ENCODE results near the gene BRD2. TPM values are rescaled to one million over a fixed set of nuclear protein-coding genes. Genes with fewer than 3 reads are reported as not detected.

The BRD2 gene
- total RNA-seq, 1 donor from 2014 or later, result 166 TPM

DNA sequence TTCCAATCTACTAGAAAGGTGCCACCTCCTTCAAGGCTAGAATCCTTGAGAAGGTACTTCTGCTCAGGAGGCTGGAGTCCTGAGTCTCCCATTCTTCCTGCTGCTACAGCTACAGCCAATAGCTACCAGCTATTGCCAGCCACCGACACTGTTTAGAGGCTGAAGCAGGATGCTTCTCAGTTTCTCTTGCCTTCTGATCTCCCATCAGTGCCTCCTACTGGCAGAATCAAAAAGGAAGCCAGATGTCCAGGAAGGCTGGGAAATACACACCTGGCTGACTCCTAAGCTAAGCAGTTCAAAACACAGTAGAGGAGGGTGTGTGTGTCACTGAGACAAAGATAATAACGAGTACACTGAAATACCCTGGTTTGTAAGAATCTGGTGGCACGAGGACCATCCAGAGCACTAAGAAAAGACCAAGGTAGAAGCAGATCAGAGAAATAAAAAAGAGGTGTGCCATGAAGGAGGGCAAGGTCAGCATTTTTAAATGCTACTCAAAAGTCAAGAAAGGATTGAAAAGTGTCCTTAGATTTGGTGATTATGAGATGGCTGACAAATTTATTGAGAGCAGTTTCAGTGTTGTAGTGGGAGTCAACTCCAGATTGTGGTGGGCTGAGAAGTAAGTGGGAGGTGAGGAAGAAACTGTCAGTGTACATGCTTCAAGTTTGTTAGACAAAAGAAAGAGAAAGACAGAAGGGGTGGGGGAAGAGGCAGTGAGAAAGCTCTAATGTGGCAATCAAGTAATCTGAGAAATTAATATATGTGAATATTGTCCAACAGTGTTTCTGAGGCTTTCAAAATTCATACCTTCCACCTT, 13.2 kb upstream of the BRD2 start:
- Mint-ChIP-seq H3K27me3 (ENCODE audit: unreplicated experiment) (peaks cover 4% of the 10 kb centered on the region), H3K9me3 (ENCODE audit: unreplicated experiment) (no peaks in the 10 kb centered on the region), H3K36me3 (ENCODE audit: unreplicated experiment) (peaks cover 4% of the 10 kb centered on the region), H3K27ac (ENCODE audit: unreplicated experiment) (no peak overlapping the region), H3K4me3 (ENCODE audit: unreplicated experiment) (no peak overlapping the region), H3K4me1 (ENCODE audit: unreplicated experiment) (peaks cover 6% of the 10 kb centered on the region)
- TF ChIP-seq, protein P1, sequence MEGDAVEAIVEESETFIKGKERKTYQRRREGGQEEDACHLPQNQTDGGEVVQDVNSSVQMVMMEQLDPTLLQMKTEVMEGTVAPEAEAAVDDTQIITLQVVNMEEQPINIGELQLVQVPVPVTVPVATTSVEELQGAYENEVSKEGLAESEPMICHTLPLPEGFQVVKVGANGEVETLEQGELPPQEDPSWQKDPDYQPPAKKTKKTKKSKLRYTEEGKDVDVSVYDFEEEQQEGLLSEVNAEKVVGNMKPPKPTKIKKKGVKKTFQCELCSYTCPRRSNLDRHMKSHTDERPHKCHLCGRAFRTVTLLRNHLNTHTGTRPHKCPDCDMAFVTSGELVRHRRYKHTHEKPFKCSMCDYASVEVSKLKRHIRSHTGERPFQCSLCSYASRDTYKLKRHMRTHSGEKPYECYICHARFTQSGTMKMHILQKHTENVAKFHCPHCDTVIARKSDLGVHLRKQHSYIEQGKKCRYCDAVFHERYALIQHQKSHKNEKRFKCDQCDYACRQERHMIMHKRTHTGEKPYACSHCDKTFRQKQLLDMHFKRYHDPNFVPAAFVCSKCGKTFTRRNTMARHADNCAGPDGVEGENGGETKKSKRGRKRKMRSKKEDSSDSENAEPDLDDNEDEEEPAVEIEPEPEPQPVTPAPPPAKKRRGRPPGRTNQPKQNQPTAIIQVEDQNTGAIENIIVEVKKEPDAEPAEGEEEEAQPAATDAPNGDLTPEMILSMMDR (IDR thresholded peaks at IDR 0.05), result peak; percentile 30
- no peak for DNase-seq (ENCODE audit: extremely low spot score, unreplicated experiment)

DNA sequence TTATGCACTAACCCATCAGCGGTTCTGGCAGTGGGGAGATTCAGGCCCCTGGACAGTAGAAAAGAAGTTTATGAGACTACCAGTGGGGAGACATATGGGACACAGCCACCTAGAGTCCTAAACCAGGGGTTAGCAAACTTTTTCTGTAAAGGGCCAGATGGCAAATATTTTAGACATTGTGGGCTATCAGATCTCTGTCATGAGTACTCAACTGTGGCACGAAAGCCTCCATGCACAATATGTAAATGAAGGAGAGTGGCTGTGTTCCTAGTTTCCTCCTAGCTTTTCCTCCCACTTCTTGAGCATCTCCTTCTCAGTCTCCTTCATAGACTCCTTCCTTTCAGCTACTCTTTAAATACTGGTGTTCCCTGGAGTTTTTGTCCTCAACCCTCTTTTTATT, 12.2 kb upstream of the BRD2 start:
- Mint-ChIP-seq H3K36me3 (ENCODE audit: unreplicated experiment) (peaks cover 4% of the 10 kb centered on the region), H3K4me3 (ENCODE audit: unreplicated experiment) (no peak overlapping the region), H3K4me1 (ENCODE audit: unreplicated experiment) (peaks cover 6% of the 10 kb centered on the region), H3K27ac (ENCODE audit: unreplicated experiment) (no peak overlapping the region), H3K27me3 (ENCODE audit: unreplicated experiment) (peaks cover 4% of the 10 kb centered on the region), H3K9me3 (ENCODE audit: unreplicated experiment) (no peaks in the 10 kb centered on the region)
- peak; percentile 27 for DNase-seq (ENCODE audit: extremely low spot score, unreplicated experiment)
- TF ChIP-seq, protein P1 (IDR thresholded peaks at IDR 0.05), result no peak

GRCh38 chr6:32960563-32960962, 7.8 kb upstream of the BRD2 start:
- no peaks in the 10 kb centered on the region for H3K27me3 Mint-ChIP-seq (ENCODE audit: unreplicated experiment)
- peaks cover 4% of the 10 kb centered on the region for H3K36me3 Mint-ChIP-seq (ENCODE audit: unreplicated experiment)
- H3K4me3 Mint-ChIP-seq (ENCODE audit: unreplicated experiment), result no peak overlapping the region
- peaks cover 9% of the 10 kb centered on the region for H3K9me3 Mint-ChIP-seq (ENCODE audit: unreplicated experiment)
- DNase-seq (ENCODE audit: extremely low spot score, unreplicated experiment), result no peak
- H3K27ac Mint-ChIP-seq (ENCODE audit: unreplicated experiment), result no peak overlapping the region
- TF ChIP-seq, protein P1 (IDR thresholded peaks at IDR 0.05), result no peak
- H3K4me1 Mint-ChIP-seq (ENCODE audit: unreplicated experiment), result peaks cover 4% of the 10 kb centered on the region

DNA sequence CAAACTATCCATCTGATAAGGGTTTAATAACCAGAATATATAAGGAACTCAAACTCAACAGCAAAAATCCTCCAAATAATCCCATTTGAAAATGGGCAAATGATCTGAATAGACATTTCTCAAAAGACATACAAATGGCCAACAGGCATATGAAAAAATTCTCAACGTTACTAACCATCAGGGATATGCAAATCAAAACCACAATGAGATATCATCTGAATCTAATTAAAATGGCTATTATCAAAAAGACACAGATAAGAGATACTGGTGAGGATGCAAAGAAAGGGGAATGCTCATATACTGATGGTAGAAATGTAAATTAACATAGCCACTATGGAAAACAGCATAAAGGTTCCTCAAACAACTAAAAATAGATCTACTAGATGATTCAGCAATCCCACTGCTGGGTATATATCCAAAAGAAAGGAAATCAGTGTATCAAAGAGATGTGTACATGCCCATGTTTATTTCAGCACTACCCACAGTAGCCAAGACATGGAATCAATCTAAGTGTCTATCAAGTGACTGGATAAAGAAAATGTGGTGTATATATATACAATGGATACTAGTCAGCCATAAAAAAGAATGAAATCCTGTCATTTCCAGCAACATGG, 6.1 kb upstream of the BRD2 start:
- Mint-ChIP-seq H3K4me1 (ENCODE audit: unreplicated experiment) (peaks cover 19% of the 10 kb centered on the region), H3K27ac (ENCODE audit: unreplicated experiment) (no peak overlapping the region), H3K9me3 (ENCODE audit: unreplicated experiment) (peaks cover 9% of the 10 kb centered on the region), H3K36me3 (ENCODE audit: unreplicated experiment) (peaks cover 4% of the 10 kb centered on the region), H3K27me3 (ENCODE audit: unreplicated experiment) (no peaks in the 10 kb centered on the region), H3K4me3 (ENCODE audit: unreplicated experiment) (no peak overlapping the region)
- no peak for DNase-seq (ENCODE audit: extremely low spot score, unreplicated experiment)
- TF ChIP-seq, protein P1 (IDR thresholded peaks at IDR 0.05), result no peak

GRCh38 chr6:32963866-32964265, 4.5 kb upstream of the BRD2 start:
- Mint-ChIP-seq H3K4me1 (ENCODE audit: unreplicated experiment) (peaks cover 24% of the 10 kb centered on the region), H3K4me3 (ENCODE audit: unreplicated experiment) (no peak overlapping the region), H3K27me3 (ENCODE audit: unreplicated experiment) (no peaks in the 10 kb centered on the region), H3K36me3 (ENCODE audit: unreplicated experiment) (no peaks in the 10 kb centered on the region), H3K9me3 (ENCODE audit: unreplicated experiment) (peaks cover 9% of the 10 kb centered on the region), H3K27ac (ENCODE audit: unreplicated experiment) (no peak overlapping the region)
- TF ChIP-seq, protein P1 (IDR thresholded peaks at IDR 0.05), result no peak
- DNase-seq (ENCODE audit: extremely low spot score, unreplicated experiment), result no peak
